Nephron progenitor cell (in vitro differentiated cells): ENCODE measurements around the gene EIPR1.

Experiments
- DNase-seq: peaks from one replicate; pipeline ENCODE4 v3.0.0; 2021
- H3K27ac Mint-ChIP-seq: 2 replicates; pipeline ENCODE4 v1.8.0; 2021; ENCODE audit warnings: mild to moderate bottlenecking, moderate library complexity, mixed read lengths
- H3K27me3 Mint-ChIP-seq: 2 replicates; pipeline ENCODE4 v1.8.0; 2021; ENCODE audit warnings: mild to moderate bottlenecking, low read depth, mixed read lengths; ENCODE audit not compliant: poor library complexity
- H3K36me3 Mint-ChIP-seq: 2 replicates; pipeline ENCODE4 v1.8.0; 2021; ENCODE audit warnings: low read depth, mixed read lengths
- H3K4me1 Mint-ChIP-seq: 2 replicates; pipeline ENCODE4 v1.8.0; 2021; ENCODE audit warnings: mixed read lengths
- H3K4me3 Mint-ChIP-seq: 2 replicates; pipeline ENCODE4 v1.8.0; 2021; ENCODE audit warnings: mild to moderate bottlenecking, moderate library complexity, mixed read lengths
- H3K9me3 Mint-ChIP-seq: 2 replicates; pipeline ENCODE4 v1.8.0; 2021; ENCODE audit warnings: mild to moderate bottlenecking, moderate library complexity, mixed read lengths
- CTCF ChIP-seq: fragments of 200-600 bp; sonication (generic); IDR thresholded peaks from 2 replicates; pipeline ENCODE4 v1.5.0; 2021; ENCODE audit warnings: antibody characterized with exemption

EIPR1 gene

GRCh38 chr2:3299130-3299529 lies 78.5 kb downstream of the EIPR1 start:
- H3K36me3 Mint-ChIP-seq = peaks cover 28% of the 10 kb centered on the region
- DNase-seq = no peak
- no peak for TF ChIP-seq CTCF
- H3K4me3 Mint-ChIP-seq = no peak overlapping the region
- peaks cover 46% of the 10 kb centered on the region for H3K4me1 Mint-ChIP-seq
- peak overlapping the region; percentile 31 for H3K27ac Mint-ChIP-seq
- no peaks in the 10 kb centered on the region for H3K9me3 Mint-ChIP-seq
- no peaks in the 10 kb centered on the region for H3K27me3 Mint-ChIP-seq

- Mint-ChIP-seq H3K9me3 (no peaks in the 10 kb centered on the region), H3K4me3 (peak overlapping the region; percentile 18), H3K27ac (peak overlapping the region; percentile 87), H3K27me3 (no peaks in the 10 kb centered on the region), H3K36me3 (peaks cover 28% of the 10 kb centered on the region), H3K4me1 (peaks cover 38% of the 10 kb centered on the region)
- TF ChIP-seq CTCF = no peak
- no peak for DNase-seq
These were observed 79.4 kb downstream of the EIPR1 start for GRCh38 chr2:3298191-3298590.

- Mint-ChIP-seq H3K9me3 (no peaks in the 10 kb centered on the region), H3K4me3 (no peak overlapping the region), H3K4me1 (peaks cover 32% of the 10 kb centered on the region), H3K36me3 (peaks cover 26% of the 10 kb centered on the region), H3K27ac (peak overlapping the region; percentile 44), H3K27me3 (no peaks in the 10 kb centered on the region)
- DNase-seq = no peak
- no peak for TF ChIP-seq CTCF
These were observed 80.1 kb downstream of the EIPR1 start for GRCh38 chr2:3297523-3297922.

GRCh38 chr2:3296182-3296972 lies 81.2 kb downstream of the EIPR1 start:
- no peak for TF ChIP-seq CTCF
- no peak for DNase-seq
- H3K27me3 Mint-ChIP-seq = no peaks in the 10 kb centered on the region
- peaks cover 29% of the 10 kb centered on the region for H3K4me1 Mint-ChIP-seq
- H3K4me3 Mint-ChIP-seq = no peak overlapping the region
- H3K27ac Mint-ChIP-seq = no peak overlapping the region
- peaks cover 17% of the 10 kb centered on the region for H3K36me3 Mint-ChIP-seq
- no peaks in the 10 kb centered on the region for H3K9me3 Mint-ChIP-seq

- no peak for DNase-seq
- no peaks in the 10 kb centered on the region for H3K9me3 Mint-ChIP-seq
- H3K4me3 Mint-ChIP-seq = no peak overlapping the region
- H3K36me3 Mint-ChIP-seq = peaks cover 20% of the 10 kb centered on the region
- no peaks in the 10 kb centered on the region for H3K27me3 Mint-ChIP-seq
- H3K4me1 Mint-ChIP-seq = peaks cover 31% of the 10 kb centered on the region
- no peak for TF ChIP-seq CTCF
- no peak overlapping the region for H3K27ac Mint-ChIP-seq
These were observed 83.1 kb downstream of the EIPR1 start for GRCh38 chr2:3294493-3294892.

GRCh38 chr2:3294069-3294468 lies 83.5 kb downstream of the EIPR1 start:
- Mint-ChIP-seq H3K27me3 (no peaks in the 10 kb centered on the region), H3K36me3 (peaks cover 22% of the 10 kb centered on the region)
- DNase-seq = no peak

More at GRCh38 chr2:3294069-3294468, 83.5 kb downstream of the EIPR1 start:
- no peak for TF ChIP-seq CTCF
- Mint-ChIP-seq H3K4me3 (no peak overlapping the region), H3K9me3 (no peaks in the 10 kb centered on the region), H3K27ac (no peak overlapping the region), H3K4me1 (peaks cover 32% of the 10 kb centered on the region)
